ENCODE results near the gene F5. TPM values are rescaled to one million over a fixed set of nuclear protein-coding genes. Genes with fewer than 3 reads are reported as not detected.

Gene F5
- total and polyA plus RNA-seq, 10 of the 15 experiments (the other 5 are each of a cell fraction or from before 2014, with no cell fraction given), result under 0.01 to 3.8 (median 0.40) TPM

DNA sequence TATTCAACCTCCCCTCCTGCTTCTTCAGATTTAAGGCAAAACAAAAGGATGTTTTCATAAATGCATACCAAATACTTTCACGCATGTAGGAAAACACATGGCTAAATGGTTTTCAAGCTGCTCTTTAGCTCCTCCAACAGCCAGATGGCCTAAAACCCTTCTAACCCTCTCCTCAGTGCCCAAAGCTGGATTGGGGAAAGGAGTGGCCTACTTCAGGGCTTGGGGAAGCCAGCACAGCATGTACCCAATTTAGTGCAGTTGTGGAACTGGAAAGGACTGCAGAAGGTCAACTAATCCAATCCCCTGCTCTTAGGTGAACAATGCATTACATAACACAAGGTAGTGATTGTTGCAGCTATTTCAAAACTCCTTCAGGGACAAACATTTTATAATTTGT is 9.3 kb downstream of the F5 start:
- Histone ChIP-seq H3K9ac (ENCODE audit: control insufficient read depth, insufficient read depth, low read length) (no peak overlapping the region), H3K9me3 (replicated peaks; ENCODE audit: control insufficient read depth, insufficient read depth, low read length) (no peaks in the 10 kb centered on the region), H3K4me2 (ENCODE audit: control insufficient read depth, insufficient read depth) (no peak overlapping the region), H3K4me1 (ENCODE audit: control insufficient read depth, insufficient read depth, low read length) (no peaks in the 10 kb centered on the region), H3K36me3 (ENCODE audit: control insufficient read depth in 2 of 2, insufficient read depth in 2 of 2, low read length in 1 of 2) (no peaks in the 10 kb centered on the region), H3K79me2 (ENCODE audit: control insufficient read depth, insufficient read depth, low read length) (no peaks in the 10 kb centered on the region), H3K27me3 (replicated peaks in 1 of 2; ENCODE audit: control insufficient read depth in 2 of 2, insufficient read depth in 2 of 2, low read length in 1 of 2) (no peaks in the 10 kb centered on the region), H4K20me1 (ENCODE audit: control insufficient read depth, insufficient read depth) (no peaks in the 10 kb centered on the region), H2AFZ (ENCODE audit: control insufficient read depth, low read depth, low read length) (no peak overlapping the region), H3K27ac (ENCODE audit: control insufficient read depth, insufficient read depth) (no peak overlapping the region), H3K4me3 (no peak overlapping the region)
- BruUV-seq (replicated peaks), result no TSS peak
- no peak for DNase-seq (ENCODE audit: low read depth, low spot score)
- 40% methylated on average over 1 of the region's 1 CpG for WGBS (ENCODE audit: insufficient coverage, insufficient replicate concordance, low lambda C conversion rate, missing lambda C conversion rate)
- in situ Hi-C loops (cut with MboI) (no loop called here), intact Hi-C loops (cut with micrococcal nuclease; ENCODE audit: unreplicated experiment) (no loop called here)
- ATAC-seq, result no peak
- ChIA-PET RAD21 (ENCODE audit: unreplicated experiment) (interaction anchor here (0.7 kb wide), 1 partner anchor 135 kb away, joined by 3 read pairs; no protein-coding TSS in a partner anchor), POLR2A (no interaction called here), SMC1A (ENCODE audit: uncharacterized antibody, unreplicated experiment) (no interaction called here), CTCF (interaction anchor here (2.2 kb wide), 1 partner anchor 10 kb away, joined by 6 read pairs; the partner anchor contains the start of gene F5)
- FAIRE-seq, result no peak
- no peak for TF ChIP-seq HDGF (IDR thresholded peaks at IDR 0.05)
- TF ChIP-seq BACH1 (IDR thresholded peaks at IDR 0.05; ENCODE audit: borderline replicate concordance), result no peak
- TF ChIP-seq RBBP5 (conservative IDR thresholded peaks at IDR 0.05), result no peak
- TF ChIP-seq TAF1 (IDR thresholded peaks at IDR 0.05; ENCODE audit: borderline replicate concordance, low read depth, low read length), result no peak
- TF ChIP-seq, protein P1, sequence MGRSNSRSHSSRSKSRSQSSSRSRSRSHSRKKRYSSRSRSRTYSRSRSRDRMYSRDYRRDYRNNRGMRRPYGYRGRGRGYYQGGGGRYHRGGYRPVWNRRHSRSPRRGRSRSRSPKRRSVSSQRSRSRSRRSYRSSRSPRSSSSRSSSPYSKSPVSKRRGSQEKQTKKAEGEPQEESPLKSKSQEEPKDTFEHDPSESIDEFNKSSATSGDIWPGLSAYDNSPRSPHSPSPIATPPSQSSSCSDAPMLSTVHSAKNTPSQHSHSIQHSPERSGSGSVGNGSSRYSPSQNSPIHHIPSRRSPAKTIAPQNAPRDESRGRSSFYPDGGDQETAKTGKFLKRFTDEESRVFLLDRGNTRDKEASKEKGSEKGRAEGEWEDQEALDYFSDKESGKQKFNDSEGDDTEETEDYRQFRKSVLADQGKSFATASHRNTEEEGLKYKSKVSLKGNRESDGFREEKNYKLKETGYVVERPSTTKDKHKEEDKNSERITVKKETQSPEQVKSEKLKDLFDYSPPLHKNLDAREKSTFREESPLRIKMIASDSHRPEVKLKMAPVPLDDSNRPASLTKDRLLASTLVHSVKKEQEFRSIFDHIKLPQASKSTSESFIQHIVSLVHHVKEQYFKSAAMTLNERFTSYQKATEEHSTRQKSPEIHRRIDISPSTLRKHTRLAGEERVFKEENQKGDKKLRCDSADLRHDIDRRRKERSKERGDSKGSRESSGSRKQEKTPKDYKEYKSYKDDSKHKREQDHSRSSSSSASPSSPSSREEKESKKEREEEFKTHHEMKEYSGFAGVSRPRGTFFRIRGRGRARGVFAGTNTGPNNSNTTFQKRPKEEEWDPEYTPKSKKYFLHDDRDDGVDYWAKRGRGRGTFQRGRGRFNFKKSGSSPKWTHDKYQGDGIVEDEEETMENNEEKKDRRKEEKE (IDR thresholded peaks at IDR 0.05), result no peak
- no peak for TF ChIP-seq WRNIP1 (IDR thresholded peaks at IDR 0.05; ENCODE audit: borderline replicate concordance, low read depth, low read length)
- TF ChIP-seq ZNF217 (IDR thresholded peaks at IDR 0.05), result no peak
- TF ChIP-seq, protein P2, sequence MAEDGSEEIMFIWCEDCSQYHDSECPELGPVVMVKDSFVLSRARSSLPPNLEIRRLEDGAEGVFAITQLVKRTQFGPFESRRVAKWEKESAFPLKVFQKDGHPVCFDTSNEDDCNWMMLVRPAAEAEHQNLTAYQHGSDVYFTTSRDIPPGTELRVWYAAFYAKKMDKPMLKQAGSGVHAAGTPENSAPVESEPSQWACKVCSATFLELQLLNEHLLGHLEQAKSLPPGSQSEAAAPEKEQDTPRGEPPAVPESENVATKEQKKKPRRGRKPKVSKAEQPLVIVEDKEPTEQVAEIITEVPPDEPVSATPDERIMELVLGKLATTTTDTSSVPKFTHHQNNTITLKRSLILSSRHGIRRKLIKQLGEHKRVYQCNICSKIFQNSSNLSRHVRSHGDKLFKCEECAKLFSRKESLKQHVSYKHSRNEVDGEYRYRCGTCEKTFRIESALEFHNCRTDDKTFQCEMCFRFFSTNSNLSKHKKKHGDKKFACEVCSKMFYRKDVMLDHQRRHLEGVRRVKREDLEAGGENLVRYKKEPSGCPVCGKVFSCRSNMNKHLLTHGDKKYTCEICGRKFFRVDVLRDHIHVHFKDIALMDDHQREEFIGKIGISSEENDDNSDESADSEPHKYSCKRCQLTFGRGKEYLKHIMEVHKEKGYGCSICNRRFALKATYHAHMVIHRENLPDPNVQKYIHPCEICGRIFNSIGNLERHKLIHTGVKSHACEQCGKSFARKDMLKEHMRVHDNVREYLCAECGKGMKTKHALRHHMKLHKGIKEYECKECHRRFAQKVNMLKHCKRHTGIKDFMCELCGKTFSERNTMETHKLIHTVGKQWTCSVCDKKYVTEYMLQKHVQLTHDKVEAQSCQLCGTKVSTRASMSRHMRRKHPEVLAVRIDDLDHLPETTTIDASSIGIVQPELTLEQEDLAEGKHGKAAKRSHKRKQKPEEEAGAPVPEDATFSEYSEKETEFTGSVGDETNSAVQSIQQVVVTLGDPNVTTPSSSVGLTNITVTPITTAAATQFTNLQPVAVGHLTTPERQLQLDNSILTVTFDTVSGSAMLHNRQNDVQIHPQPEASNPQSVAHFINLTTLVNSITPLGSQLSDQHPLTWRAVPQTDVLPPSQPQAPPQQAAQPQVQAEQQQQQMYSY (CRISPR knock-in tag; IDR thresholded peaks at IDR 0.05), result no peak
- TF ChIP-seq, protein P3, sequence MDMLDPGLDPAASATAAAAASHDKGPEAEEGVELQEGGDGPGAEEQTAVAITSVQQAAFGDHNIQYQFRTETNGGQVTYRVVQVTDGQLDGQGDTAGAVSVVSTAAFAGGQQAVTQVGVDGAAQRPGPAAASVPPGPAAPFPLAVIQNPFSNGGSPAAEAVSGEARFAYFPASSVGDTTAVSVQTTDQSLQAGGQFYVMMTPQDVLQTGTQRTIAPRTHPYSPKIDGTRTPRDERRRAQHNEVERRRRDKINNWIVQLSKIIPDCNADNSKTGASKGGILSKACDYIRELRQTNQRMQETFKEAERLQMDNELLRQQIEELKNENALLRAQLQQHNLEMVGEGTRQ (IDR thresholded peaks at IDR 0.05; ENCODE audit: borderline replicate concordance, low read depth, low read length), result no peak
- no peak for TF ChIP-seq PAX8 (IDR thresholded peaks at IDR 0.05)
- TF ChIP-seq, protein P4, sequence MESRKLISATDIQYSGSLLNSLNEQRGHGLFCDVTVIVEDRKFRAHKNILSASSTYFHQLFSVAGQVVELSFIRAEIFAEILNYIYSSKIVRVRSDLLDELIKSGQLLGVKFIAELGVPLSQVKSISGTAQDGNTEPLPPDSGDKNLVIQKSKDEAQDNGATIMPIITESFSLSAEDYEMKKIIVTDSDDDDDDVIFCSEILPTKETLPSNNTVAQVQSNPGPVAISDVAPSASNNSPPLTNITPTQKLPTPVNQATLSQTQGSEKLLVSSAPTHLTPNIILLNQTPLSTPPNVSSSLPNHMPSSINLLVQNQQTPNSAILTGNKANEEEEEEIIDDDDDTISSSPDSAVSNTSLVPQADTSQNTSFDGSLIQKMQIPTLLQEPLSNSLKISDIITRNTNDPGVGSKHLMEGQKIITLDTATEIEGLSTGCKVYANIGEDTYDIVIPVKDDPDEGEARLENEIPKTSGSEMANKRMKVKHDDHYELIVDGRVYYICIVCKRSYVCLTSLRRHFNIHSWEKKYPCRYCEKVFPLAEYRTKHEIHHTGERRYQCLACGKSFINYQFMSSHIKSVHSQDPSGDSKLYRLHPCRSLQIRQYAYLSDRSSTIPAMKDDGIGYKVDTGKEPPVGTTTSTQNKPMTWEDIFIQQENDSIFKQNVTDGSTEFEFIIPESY (IDR thresholded peaks at IDR 0.05), result no peak
- no peak for TF ChIP-seq EGR1 (IDR thresholded peaks at IDR 0.05; ENCODE audit: borderline replicate concordance in 1 of 2, low read depth in 2 of 2, low read length in 2 of 2)
- TF ChIP-seq, protein P5, sequence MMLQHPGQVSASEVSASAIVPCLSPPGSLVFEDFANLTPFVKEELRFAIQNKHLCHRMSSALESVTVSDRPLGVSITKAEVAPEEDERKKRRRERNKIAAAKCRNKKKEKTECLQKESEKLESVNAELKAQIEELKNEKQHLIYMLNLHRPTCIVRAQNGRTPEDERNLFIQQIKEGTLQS (IDR thresholded peaks at IDR 0.05; ENCODE audit: borderline replicate concordance, extremely low read depth, low read depth, low read length), result no peak
- TF ChIP-seq SIX5 (IDR thresholded peaks at IDR 0.05; ENCODE audit: low read depth, low read length, severe bottlenecking), result no peak

All from GM12878 (cell line).